Measurements from ENCODE around the gene EPHA6. TPM values are rescaled to one million over a fixed set of nuclear protein-coding genes. Genes with fewer than 3 reads are reported as not detected.

EPHA6 gene
- total RNA-seq, 1 donor from 2014 or later, result 1.2 TPM

- no peaks in the 10 kb centered on the region for H3K4me1 ChIP-seq
- DNase-seq (ENCODE audit: extremely low spot score in 2 of 2), result no peak
- H3K27me3 ChIP-seq, result no peaks in the 10 kb centered on the region
- H3K36me3 ChIP-seq, result no peaks in the 10 kb centered on the region
- no peak for TF ChIP-seq POLR2AphosphoS5 (IDR thresholded peaks at IDR 0.05; ENCODE audit: insufficient read depth in 1 of 2, low read depth in 1 of 2)
- TF ChIP-seq POLR2A (IDR thresholded peaks at IDR 0.05), result no peak
- TF ChIP-seq CTCF (IDR thresholded peaks at IDR 0.05), result no peak
- no peaks in the 10 kb centered on the region for H3K9me3 ChIP-seq
- no peak overlapping the region for H3K27ac ChIP-seq
- intact Hi-C loops (cut with DNase I), result no loop called here
- H3K4me3 ChIP-seq, result no peak overlapping the region
Measured at GRCh38 chr3:96806341-96806740, 8.1 kb upstream of the EPHA6 start.

GRCh38 chr3:96813134-96813819, 1.1 kb upstream of the EPHA6 start:
- H3K36me3 ChIP-seq, result no peaks in the 10 kb centered on the region
- H3K4me1 ChIP-seq, result peaks cover 29% of the 10 kb centered on the region
- intact Hi-C loops (cut with DNase I), result no loop called here
- H3K27ac ChIP-seq, result peak overlapping the region; percentile 71
- no peak for DNase-seq (ENCODE audit: extremely low spot score in 2 of 2)
- H3K27me3 ChIP-seq, result no peaks in the 10 kb centered on the region
- peak overlapping the region; percentile 46 to 54 for H3K4me3 ChIP-seq
- no peaks in the 10 kb centered on the region for H3K9me3 ChIP-seq
- peak in 1 of 3 experiments; percentile 13 for TF ChIP-seq CTCF (IDR thresholded peaks at IDR 0.05)
- TF ChIP-seq POLR2AphosphoS5 (IDR thresholded peaks at IDR 0.05; ENCODE audit: insufficient read depth in 1 of 2, low read depth in 1 of 2), result no peak

GRCh38 chr3:96814651-96815567, 515 bp downstream of the EPHA6 start:
- Histone ChIP-seq H3K4me3 (peak overlapping the region; percentile 46 to 54), H3K27ac (peak overlapping the region; percentile 5), H3K27me3 (no peaks in the 10 kb centered on the region), H3K9me3 (no peaks in the 10 kb centered on the region), H3K4me1 (peaks cover 29% of the 10 kb centered on the region), H3K36me3 (no peaks in the 10 kb centered on the region)
- intact Hi-C loops (cut with DNase I), result no loop called here
- peak in 1 of 2 donors; percentile 83 for DNase-seq (ENCODE audit: extremely low spot score in 2 of 2)
- no peak for TF ChIP-seq POLR2A (IDR thresholded peaks at IDR 0.05)
- no peak for TF ChIP-seq POLR2AphosphoS5 (IDR thresholded peaks at IDR 0.05; ENCODE audit: insufficient read depth in 1 of 2, low read depth in 1 of 2)

GRCh38 chr3:96831175-96831574, 16.8 kb downstream of the EPHA6 start:
- DNase-seq (ENCODE audit: extremely low spot score in 2 of 2), result no peak
- TF ChIP-seq CTCF (IDR thresholded peaks at IDR 0.05) (no peak), POLR2A (IDR thresholded peaks at IDR 0.05) (no peak), POLR2AphosphoS5 (IDR thresholded peaks at IDR 0.05; ENCODE audit: insufficient read depth in 1 of 2, low read depth in 1 of 2) (no peak)

GRCh38 chr3:96833301-96833700, 18.9 kb downstream of the EPHA6 start:
- TF ChIP-seq POLR2A (IDR thresholded peaks at IDR 0.05), result no peak
- TF ChIP-seq POLR2AphosphoS5 (IDR thresholded peaks at IDR 0.05; ENCODE audit: insufficient read depth in 1 of 2, low read depth in 1 of 2), result no peak
- no peak for TF ChIP-seq CTCF (IDR thresholded peaks at IDR 0.05)
- Histone ChIP-seq H3K4me3 (no peak overlapping the region), H3K36me3 (no peaks in the 10 kb centered on the region), H3K9me3 (no peaks in the 10 kb centered on the region), H3K27me3 (no peaks in the 10 kb centered on the region), H3K27ac (no peak overlapping the region), H3K4me1 (no peaks in the 10 kb centered on the region)
- no peak for DNase-seq (ENCODE audit: extremely low spot score in 2 of 2)
- intact Hi-C loops (cut with DNase I), result no loop called here

More at GRCh38 chr3:96831175-96831574, 16.8 kb downstream of the EPHA6 start:
- H3K4me3 ChIP-seq, result no peak overlapping the region
- H3K9me3 ChIP-seq, result no peaks in the 10 kb centered on the region
- intact Hi-C loops (cut with DNase I), result no loop called here
- H3K27ac ChIP-seq, result no peak overlapping the region
- H3K27me3 ChIP-seq, result no peaks in the 10 kb centered on the region
- no peaks in the 10 kb centered on the region for H3K4me1 ChIP-seq
- H3K36me3 ChIP-seq, result no peaks in the 10 kb centered on the region
